K562 (cell line): ENCODE results near the gene KMT2E. TPM values are rescaled to one million over a fixed set of nuclear protein-coding genes. Genes with fewer than 3 reads are reported as not detected.

Experiments used
- CHD4 ChIP-seq: fragments of 200-600 bp; sonication (generic); IDR thresholded peaks from 3 replicates; pipeline ENCODE4 v1.6.1; 2012; ENCODE audit warnings: low read depth, mild to moderate bottlenecking, mixed read lengths, low read length, inconsistent platforms; ENCODE audit not compliant: insufficient read depth, insufficient replicate concordance, poor library complexity, severe bottlenecking
- DNMT1 ChIP-seq: fragments of 450-650 bp; IDR thresholded peaks from 2 replicates; pipeline ENCODE4 v1.6.1; 2016; ENCODE audit warnings: antibody characterized with exemption, mild to moderate bottlenecking
- GATA2 ChIP-seq: sonication (generic); formaldehyde crosslinking; IDR thresholded peaks from 2 replicates; pipeline ENCODE4 v1.4.0; 2020; ENCODE audit warnings: mild to moderate bottlenecking, missing genetic modification reagents
- GATAD2A ChIP-seq: fragments of 450-650 bp; IDR thresholded peaks from 2 replicates; pipeline ENCODE4 v1.6.1; 2017
- HDAC2 ChIP-seq: fragments of 450-650 bp; IDR thresholded peaks from 2 replicates; pipeline ENCODE4 v1.6.1; 2016; ENCODE audit warnings: mild to moderate bottlenecking
- HEY1 ChIP-seq: fragments of 250-450 bp; sonication (Bioruptor Pico); IDR thresholded peaks from 2 replicates; pipeline ENCODE4 v1.5.0; 2020; ENCODE audit warnings: mild to moderate bottlenecking, moderate library complexity, borderline replicate concordance
- LEF1 ChIP-seq: fragments of 450-650 bp; IDR thresholded peaks from 2 replicates; pipeline ENCODE4 v1.6.1; 2016; ENCODE audit warnings: mild to moderate bottlenecking
- MIER1 ChIP-seq: fragments of 450-650 bp; IDR thresholded peaks from 2 replicates; pipeline ENCODE4 v1.6.1; 2016; ENCODE audit warnings: antibody characterized with exemption, mild to moderate bottlenecking, low read depth
- NFRKB ChIP-seq: fragments of 450-650 bp; IDR thresholded peaks from 2 replicates; pipeline ENCODE4 v1.6.1; 2016; ENCODE audit warnings: low read depth
- NR4A1 ChIP-seq, 2 experiments: fragments of 250-450 bp in 1 of 2; fragments of 450-650 bp in 1 of 2; sonication (Bioruptor Pico) in 1 of 2; IDR thresholded peaks; 2 replicates each; pipeline versions ENCODE4 v1.4.0 to v1.6.1; 2016 to 2020; ENCODE audit warnings: mild to moderate bottlenecking in 2 of 2, missing compliant biosample characterization in 1 of 2, missing genetic modification characterization in 1 of 2, moderate library complexity in 1 of 2
- PYGO2 ChIP-seq: fragments of 450-650 bp; IDR thresholded peaks from 2 replicates; pipeline ENCODE4 v1.6.1; 2016; ENCODE audit warnings: mild to moderate bottlenecking, missing genetic modification characterization, moderate library complexity, missing compliant biosample characterization
- RBM25 ChIP-seq: fragments of 200-400 bp; formaldehyde crosslinking; IDR thresholded peaks from 2 replicates; pipeline ENCODE4 v1.6.1; 2018; ENCODE audit warnings: low read length, low read depth, moderate library complexity; ENCODE audit not compliant: severe bottlenecking
- RUNX1 ChIP-seq: sonication (generic); IDR thresholded peaks from 2 replicates; pipeline ENCODE4 v1.6.1; 2016; ENCODE audit warnings: antibody characterized with exemption, low read depth
- polyA plus RNA-seq, 8 experiments: library from polyadenylated mRNA; depleted of rRNA in 4 of 8; stranded (reverse) in 5 of 8; unstranded in 3 of 8; fragments of >200 nt; fragmentation: Nextera tagmentation in 2 of 8; fragmentation: Illumina TruSeq in 1 of 8; extraction: Ambion mirVana in 2 of 8; extraction: Trizol in 1 of 8; gene quantifications; 2 replicates each; pipeline versions ENCODE4 v1.2.1 to v1.2.3, GENCODE V29; 2011 to 2014; ENCODE audit warnings: inconsistent platforms in 1 of 8, missing spikeins in 1 of 8
- total RNA-seq, 7 experiments: library from RNA; depleted of rRNA in 6 of 7; stranded (reverse); fragments of >200 nt in 6 of 7; fragmentation: Illumina TruSeq in 2 of 7; extraction: Trizol in 2 of 7; gene quantifications; 2 replicates each; pipeline versions ENCODE4 v1.2.1 to v1.2.3, GENCODE V29; 2011 to 2021; ENCODE audit warnings: low replicate concordance in 1 of 7
- TF ChIP-seq, protein P1 (sequence below): sonication (generic); formaldehyde crosslinking; IDR thresholded peaks from 2 replicates; pipeline ENCODE4 v1.8.0; 2022; ENCODE audit warnings: missing genetic modification reagents, mild to moderate bottlenecking, borderline replicate concordance
- TF ChIP-seq, protein P2 (sequence below): IDR thresholded peaks from 2 replicates; pipeline ENCODE4 v1.6.1; 2016; ENCODE audit warnings: missing genetic modification characterization, missing compliant biosample characterization
- TF ChIP-seq, protein P3 (sequence below): sonication (generic); formaldehyde crosslinking; IDR thresholded peaks from 2 replicates; pipeline ENCODE4 v1.8.0; 2022; ENCODE audit warnings: missing genetic modification reagents, mild to moderate bottlenecking, moderate library complexity, borderline replicate concordance
- TF ChIP-seq, protein P4 (sequence below): sonication (generic); formaldehyde crosslinking; IDR thresholded peaks from 2 replicates; pipeline ENCODE4 v1.8.1; 2023; ENCODE audit warnings: mild to moderate bottlenecking, missing genetic modification reagents
- TF ChIP-seq, protein P5 (sequence below): IDR thresholded peaks from 2 replicates; pipeline ENCODE4 v1.6.1; 2011; ENCODE audit not compliant: insufficient read length; ENCODE audit errors: extremely low read depth
- TF ChIP-seq, protein P6 (sequence below): fragments of 250-450 bp; sonication (Bioruptor Pico); IDR thresholded peaks from 2 replicates; pipeline ENCODE4 v1.4.0; 2020; ENCODE audit warnings: mild to moderate bottlenecking

KMT2E gene
- total and polyA plus RNA-seq, 9 of the 15 experiments (the other 6 are each of a cell fraction or from before 2014, with no cell fraction given), result 8.9 to 55.3 (median 38.1) TPM

GRCh38 chr7:105014693-105015389, 836 bp downstream of the KMT2E start (continued):
- TF ChIP-seq, protein P1, sequence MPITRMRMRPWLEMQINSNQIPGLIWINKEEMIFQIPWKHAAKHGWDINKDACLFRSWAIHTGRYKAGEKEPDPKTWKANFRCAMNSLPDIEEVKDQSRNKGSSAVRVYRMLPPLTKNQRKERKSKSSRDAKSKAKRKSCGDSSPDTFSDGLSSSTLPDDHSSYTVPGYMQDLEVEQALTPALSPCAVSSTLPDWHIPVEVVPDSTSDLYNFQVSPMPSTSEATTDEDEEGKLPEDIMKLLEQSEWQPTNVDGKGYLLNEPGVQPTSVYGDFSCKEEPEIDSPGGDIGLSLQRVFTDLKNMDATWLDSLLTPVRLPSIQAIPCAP (CRISPR knock-in tag), result no peak
- TF ChIP-seq, protein P2, sequence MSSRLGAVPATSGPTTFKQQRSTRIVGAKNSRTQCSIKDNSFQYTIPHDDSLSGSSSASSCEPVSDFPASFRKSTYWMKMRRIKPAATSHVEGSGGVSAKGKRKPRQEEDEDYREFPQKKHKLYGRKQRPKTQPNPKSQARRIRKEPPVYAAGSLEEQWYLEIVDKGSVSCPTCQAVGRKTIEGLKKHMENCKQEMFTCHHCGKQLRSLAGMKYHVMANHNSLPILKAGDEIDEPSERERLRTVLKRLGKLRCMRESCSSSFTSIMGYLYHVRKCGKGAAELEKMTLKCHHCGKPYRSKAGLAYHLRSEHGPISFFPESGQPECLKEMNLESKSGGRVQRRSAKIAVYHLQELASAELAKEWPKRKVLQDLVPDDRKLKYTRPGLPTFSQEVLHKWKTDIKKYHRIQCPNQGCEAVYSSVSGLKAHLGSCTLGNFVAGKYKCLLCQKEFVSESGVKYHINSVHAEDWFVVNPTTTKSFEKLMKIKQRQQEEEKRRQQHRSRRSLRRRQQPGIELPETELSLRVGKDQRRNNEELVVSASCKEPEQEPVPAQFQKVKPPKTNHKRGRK, result no peak
- TF ChIP-seq DNMT1, result 0 out of 2 replicates have a peak, but pooled peaks have one; percentile 2
- TF ChIP-seq MIER1, result no peak
- TF ChIP-seq NR4A1 (CRISPR knock-in tag; IDR thresholded peaks at IDR 0.05), result no peak
- TF ChIP-seq NR4A1 (tag; IDR thresholded peaks at IDR 0.05), result peak; percentile 23; the same call in 1 of the 2 replicates
- TF ChIP-seq GATAD2A, result no peak
- no peak for TF ChIP-seq RUNX1
- TF ChIP-seq, protein P3, sequence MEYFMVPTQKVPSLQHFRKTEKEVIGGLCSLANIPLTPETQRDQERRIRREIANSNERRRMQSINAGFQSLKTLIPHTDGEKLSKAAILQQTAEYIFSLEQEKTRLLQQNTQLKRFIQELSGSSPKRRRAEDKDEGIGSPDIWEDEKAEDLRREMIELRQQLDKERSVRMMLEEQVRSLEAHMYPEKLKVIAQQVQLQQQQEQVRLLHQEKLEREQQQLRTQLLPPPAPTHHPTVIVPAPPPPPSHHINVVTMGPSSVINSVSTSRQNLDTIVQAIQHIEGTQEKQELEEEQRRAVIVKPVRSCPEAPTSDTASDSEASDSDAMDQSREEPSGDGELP (CRISPR knock-in tag), result 0 out of 2 replicates have a peak, but pooled peaks have one; percentile 12
- peak; percentile 56; the same call in 1 of the 2 replicates for TF ChIP-seq PYGO2
- no peak for TF ChIP-seq GATA2
- TF ChIP-seq, protein P4, sequence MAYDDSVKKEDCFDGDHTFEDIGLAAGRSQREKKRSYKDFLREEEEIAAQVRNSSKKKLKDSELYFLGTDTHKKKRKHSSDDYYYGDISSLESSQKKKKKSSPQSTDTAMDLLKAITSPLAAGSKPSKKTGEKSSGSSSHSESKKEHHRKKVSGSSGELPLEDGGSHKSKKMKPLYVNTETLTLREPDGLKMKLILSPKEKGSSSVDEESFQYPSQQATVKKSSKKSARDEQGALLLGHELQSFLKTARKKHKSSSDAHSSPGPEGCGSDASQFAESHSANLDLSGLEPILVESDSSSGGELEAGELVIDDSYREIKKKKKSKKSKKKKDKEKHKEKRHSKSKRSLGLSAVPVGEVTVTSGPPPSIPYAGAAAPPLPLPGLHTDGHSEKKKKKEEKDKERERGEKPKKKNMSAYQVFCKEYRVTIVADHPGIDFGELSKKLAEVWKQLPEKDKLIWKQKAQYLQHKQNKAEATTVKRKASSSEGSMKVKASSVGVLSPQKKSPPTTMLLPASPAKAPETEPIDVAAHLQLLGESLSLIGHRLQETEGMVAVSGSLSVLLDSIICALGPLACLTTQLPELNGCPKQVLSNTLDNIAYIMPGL (CRISPR knock-in tag), result no peak
- TF ChIP-seq HDAC2, result 0 out of 2 replicates have a peak, but pooled peaks have one; percentile 15
- 0 out of 2 replicates have a peak, but pooled peaks have one; percentile 81 for TF ChIP-seq NFRKB
- TF ChIP-seq LEF1, result no peak
- no peak for TF ChIP-seq CHD4
- TF ChIP-seq, protein P5, sequence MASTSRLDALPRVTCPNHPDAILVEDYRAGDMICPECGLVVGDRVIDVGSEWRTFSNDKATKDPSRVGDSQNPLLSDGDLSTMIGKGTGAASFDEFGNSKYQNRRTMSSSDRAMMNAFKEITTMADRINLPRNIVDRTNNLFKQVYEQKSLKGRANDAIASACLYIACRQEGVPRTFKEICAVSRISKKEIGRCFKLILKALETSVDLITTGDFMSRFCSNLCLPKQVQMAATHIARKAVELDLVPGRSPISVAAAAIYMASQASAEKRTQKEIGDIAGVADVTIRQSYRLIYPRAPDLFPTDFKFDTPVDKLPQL, result no peak
- TF ChIP-seq HEY1 (CRISPR knock-in tag), result 0 out of 2 replicates have a peak, but pooled peaks have one; percentile 4
- no peak for TF ChIP-seq RBM25
- TF ChIP-seq, protein P6, sequence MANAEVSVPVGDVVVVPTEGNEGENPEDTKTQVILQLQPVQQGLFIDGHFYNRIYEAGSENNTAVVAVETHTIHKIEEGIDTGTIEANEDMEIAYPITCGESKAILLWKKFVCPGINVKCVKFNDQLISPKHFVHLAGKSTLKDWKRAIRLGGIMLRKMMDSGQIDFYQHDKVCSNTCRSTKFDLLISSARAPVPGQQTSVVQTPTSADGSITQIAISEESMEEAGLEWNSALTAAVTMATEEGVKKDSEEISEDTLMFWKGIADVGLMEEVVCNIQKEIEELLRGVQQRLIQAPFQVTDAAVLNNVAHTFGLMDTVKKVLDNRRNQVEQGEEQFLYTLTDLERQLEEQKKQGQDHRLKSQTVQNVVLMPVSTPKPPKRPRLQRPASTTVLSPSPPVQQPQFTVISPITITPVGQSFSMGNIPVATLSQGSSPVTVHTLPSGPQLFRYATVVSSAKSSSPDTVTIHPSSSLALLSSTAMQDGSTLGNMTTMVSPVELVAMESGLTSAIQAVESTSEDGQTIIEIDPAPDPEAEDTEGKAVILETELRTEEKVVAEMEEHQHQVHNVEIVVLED (CRISPR knock-in tag), result no peak
